Activated CD8-positive, alpha-beta memory T cell treated with anti-CD3 and anti-CD28 coated beads for 36 hours (primary cell): Measurements from ENCODE around the gene CLDN18. TPM values are rescaled to one million over a fixed set of nuclear protein-coding genes. Genes with fewer than 3 reads are reported as not detected.

Source experiments
- CTCF ChIA-PET: fragments of 350-600 bp; sonication (Branson Sonifier 250); formaldehyde crosslinking; loops from one replicate; lab custom pipeline; 2021; ENCODE audit warnings: antibody characterized with exemption; lab: Charles Lee
- POLR2A ChIA-PET: fragments of 350-600 bp; sonication (Branson Sonifier 250); formaldehyde crosslinking; loops from one replicate; lab custom pipeline; 2021; ENCODE audit warnings: antibody characterized with exemption; lab: Charles Lee
- total RNA-seq, 2 experiments: library from RNA; stranded (reverse); gene quantifications; one replicate each; pipeline ENCODE4 v1.2.3, GENCODE V29; 2021

The CLDN18 gene
- total RNA-seq, 2 experiments from 2014 or later, result not detected

DNA sequence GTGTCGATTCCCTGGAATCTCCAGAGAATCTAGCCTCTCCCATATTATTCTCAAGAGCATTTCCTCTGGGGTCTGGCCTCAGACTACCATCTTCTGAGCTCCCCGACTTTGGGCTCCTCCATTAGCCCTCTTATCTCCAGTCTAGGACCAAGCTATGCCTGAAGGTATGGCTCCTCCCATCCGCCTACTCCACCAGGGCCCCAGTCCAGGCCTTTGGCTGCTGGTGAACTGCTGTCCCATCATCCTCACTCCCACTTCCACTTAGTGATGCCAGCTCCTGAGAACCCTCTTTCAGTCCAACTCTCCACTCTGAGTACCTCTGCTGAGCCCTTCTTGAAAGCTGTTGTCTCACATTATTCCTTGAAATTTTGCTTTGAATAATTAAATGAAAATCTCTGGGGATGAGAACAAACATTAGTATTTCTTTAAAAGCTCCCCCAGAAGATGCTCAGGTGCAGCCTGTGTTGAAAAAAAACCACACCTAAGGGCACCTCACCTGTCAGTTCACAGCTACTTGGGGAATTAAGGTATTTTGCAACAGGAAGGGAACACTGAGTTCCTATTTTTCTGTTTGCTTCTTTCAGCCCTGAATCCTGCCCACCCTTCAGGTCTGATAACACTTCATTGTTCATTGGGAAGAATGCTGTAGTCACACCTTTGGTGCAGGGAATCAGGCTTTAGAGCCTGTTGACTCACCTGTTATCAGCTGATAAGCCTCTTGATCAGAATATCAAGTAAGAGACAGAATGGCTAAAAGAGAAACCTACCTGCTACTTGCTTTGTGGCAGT lies 9.5 kb downstream of the CLDN18 start:
- CTCF ChIA-PET, result no interaction called here
- POLR2A ChIA-PET, result no interaction called here

DNA sequence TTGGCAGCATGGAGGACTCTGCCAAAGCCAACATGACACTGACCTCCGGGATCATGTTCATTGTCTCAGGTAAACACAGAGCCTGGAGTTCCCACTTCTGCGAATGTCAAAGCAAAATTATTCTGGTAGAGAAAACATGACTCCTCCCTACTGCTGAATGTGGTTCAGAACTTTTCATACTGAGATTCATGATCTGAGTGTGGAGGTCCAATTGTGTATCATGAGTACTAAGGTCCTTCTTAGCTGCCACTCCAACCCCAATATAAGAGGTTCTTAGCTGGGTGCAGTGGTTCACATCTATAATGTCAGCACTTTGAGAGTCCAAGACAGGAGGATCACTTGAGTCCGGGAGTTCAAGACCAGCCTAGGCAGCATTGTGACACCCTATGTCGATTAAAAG lies 13.8 kb downstream of the CLDN18 start:
- POLR2A ChIA-PET, result no interaction called here
- CTCF ChIA-PET, result interaction anchor here (1.1 to 1.3 kb wide), 2 partner anchors 9 to 95 kb away, joined by 3 read pairs; no protein-coding TSS in a partner anchor

DNA sequence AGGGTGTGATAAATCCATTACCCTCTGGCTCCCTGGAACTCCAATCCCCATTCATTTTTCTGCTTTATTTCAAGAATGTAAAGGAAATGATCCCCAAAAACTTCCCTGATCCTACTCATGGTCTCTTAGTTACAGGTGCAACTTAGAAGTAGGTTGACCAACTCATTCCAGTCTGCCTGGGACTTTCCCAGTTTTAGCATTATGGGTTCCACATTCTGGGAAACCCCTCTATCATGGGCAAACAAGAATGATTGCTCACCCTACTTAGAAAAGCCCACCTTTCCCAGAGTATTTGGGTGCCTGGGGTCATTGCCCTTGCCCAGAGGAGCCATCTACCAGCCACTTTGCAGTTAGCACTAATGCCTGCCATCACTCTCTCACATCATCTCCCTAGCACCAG lies 15.6 kb downstream of the CLDN18 start:
- CTCF ChIA-PET, result no interaction called here
- POLR2A ChIA-PET, result no interaction called here

DNA sequence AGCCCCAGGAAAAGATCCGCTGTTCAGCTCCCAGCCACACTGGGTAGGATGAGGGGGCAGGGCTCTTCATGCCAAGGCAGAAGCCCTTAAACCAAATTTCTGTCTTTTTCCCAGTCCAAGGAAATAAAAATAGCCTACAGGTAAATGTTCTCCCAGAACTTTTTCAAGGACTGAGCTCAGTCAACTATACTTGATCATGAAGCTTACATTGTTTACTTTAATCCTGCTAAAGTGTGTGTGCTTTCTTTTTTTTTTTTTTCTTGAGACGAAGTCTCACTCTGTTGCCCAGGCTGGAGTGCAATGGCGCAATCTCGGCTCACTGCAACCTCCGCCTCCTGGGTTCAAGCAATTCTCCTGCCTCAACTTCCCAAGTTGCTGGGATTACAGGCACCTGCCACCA lies 17.9 kb downstream of the CLDN18 start:
- POLR2A ChIA-PET, result no interaction called here
- CTCF ChIA-PET, result no interaction called here

DNA sequence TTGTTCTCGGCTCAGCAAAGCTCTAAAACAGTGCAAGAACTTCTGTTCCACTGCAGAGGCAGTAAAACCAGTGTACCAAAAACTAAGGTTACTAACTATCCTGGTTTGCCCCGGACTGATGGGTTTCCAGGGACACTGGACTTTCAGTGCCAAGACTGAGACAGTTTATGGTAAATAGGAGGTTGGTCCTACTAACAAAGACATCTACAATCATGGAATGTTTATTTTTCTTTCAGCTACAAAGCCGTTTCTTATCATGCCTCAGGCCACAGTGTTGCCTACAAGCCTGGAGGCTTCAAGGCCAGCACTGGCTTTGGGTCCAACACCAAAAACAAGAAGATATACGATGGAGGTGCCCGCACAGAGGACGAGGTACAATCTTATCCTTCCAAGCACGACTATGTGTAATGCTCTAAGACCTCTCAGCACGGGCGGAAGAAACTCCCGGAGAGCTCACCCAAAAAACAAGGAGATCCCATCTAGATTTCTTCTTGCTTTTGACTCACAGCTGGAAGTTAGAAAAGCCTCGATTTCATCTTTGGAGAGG lies 20.8 kb downstream of the CLDN18 start:
- ChIA-PET POLR2A (no interaction called here), CTCF (no interaction called here)

DNA sequence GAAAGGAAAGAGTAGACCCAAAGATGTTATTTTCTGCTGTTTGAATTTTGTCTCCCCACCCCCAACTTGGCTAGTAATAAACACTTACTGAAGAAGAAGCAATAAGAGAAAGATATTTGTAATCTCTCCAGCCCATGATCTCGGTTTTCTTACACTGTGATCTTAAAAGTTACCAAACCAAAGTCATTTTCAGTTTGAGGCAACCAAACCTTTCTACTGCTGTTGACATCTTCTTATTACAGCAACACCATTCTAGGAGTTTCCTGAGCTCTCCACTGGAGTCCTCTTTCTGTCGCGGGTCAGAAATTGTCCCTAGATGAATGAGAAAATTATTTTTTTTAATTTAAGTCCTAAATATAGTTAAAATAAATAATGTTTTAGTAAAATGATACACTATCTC lies 21.6 kb downstream of the CLDN18 start:
- ChIA-PET CTCF (no interaction called here), POLR2A (no interaction called here)

DNA sequence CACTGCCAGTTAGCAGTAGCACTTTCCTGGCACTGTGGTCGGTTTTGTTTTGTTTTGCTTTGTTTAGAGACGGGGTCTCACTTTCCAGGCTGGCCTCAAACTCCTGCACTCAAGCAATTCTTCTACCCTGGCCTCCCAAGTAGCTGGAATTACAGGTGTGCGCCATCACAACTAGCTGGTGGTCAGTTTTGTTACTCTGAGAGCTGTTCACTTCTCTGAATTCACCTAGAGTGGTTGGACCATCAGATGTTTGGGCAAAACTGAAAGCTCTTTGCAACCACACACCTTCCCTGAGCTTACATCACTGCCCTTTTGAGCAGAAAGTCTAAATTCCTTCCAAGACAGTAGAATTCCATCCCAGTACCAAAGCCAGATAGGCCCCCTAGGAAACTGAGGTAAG lies 22.6 kb downstream of the CLDN18 start:
- ChIA-PET CTCF (no interaction called here), POLR2A (no interaction called here)

DNA sequence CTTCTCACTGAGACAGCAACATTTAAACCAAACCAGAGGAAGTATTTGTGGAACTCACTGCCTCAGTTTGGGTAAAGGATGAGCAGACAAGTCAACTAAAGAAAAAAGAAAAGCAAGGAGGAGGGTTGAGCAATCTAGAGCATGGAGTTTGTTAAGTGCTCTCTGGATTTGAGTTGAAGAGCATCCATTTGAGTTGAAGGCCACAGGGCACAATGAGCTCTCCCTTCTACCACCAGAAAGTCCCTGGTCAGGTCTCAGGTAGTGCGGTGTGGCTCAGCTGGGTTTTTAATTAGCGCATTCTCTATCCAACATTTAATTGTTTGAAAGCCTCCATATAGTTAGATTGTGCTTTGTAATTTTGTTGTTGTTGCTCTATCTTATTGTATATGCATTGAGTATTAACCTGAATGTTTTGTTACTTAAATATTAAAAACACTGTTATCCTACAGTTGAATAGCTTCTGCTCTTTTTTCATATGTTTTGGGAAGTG lies 23.3 kb downstream of the CLDN18 start:
- CTCF ChIA-PET, result no interaction called here
- POLR2A ChIA-PET, result no interaction called here

DNA sequence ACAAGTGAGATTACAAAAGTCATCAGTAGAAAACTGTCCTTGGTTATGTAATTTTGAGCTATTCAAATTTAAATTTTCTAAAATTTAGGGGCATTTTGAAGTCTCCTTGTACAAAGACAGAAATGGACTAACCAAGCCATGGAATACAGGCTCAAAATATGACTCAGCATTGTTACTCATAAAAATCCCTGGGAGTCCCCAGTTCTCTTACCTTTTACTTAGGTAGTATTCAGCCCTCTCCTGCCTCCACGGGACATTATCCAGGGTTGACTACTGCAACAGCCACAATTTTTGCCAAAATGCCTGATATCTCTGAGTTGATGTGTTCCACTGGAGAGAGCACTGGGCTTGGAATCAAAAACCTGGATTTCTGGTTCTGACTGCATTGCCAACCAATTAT lies 25.0 kb downstream of the CLDN18 start:
- POLR2A ChIA-PET, result no interaction called here
- CTCF ChIA-PET, result no interaction called here

DNA sequence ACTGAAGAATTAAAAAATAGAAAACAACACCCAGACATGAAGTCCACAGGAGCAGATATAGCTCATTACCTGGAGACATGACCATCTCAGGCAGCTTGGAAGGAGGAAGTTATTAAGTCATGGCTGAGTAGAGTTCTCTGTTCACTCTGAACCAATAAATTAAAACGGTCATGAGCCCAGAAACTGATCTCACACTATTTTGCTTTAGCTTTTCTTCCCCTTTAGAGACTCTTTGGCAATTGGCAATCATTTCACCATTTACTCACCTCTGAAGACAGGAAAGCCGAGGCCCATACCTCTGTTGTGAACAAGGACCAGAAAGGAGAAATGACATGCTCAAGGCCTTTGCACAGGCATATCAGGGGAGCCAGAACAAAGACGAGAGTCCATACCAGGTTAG lies 26.6 kb downstream of the CLDN18 start:
- ChIA-PET CTCF (no interaction called here), POLR2A (no interaction called here)

DNA sequence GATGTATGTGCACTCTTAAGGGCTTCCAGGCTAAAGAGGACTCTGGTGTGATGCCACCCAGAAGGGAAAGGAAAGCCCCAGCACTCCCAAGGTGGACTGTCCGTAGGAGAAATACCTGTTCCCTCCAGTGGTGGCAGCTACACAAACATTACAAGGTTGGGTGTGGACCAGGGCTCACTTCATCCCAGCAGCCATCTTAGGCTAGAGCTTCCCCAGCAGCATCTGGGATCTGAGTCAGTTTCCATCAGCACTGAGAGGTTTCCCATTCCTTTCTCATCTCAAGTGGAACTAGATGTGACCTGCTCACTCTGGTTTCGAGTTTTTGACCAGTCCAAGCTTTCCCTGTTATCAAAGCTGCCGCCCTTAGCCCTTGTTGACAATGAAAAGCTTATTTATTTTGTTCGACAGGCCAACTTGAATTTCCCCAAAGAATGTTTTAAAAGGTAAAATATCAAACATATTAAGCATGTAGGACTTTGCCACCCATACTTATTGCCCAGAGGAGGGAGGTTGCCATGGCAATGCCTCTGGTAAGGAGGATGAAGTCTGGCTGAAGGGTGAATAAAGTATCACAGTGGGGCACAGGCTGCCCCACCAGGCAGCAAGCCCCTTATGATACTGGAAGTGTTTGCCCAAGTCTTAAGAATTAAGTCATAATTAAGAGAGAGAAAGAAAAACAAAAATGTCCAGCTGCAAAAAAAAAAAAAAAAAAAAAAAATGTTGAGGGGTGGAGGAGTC lies 28.9 kb downstream of the CLDN18 start:
- ChIA-PET CTCF (no interaction called here), POLR2A (no interaction called here)

DNA sequence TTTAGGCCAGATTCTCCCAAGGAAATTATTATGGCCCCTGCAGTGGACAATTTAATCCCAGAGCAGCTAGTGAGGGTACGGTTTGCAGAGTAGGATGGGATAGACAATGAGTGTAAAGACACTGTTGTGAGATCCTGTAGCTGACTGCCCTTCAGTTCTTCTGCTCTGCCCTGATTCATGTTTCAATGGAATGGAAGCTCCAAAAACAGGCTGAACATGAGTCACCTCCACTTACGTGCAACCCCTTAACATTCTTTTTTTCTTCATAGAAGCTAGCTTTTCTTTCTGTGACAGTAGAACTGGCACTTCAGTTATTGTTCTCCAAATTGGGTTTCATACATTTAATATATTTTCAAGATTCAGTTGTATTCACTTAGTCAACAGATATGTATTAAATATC lies 32.1 kb downstream of the CLDN18 start:
- ChIA-PET POLR2A (no interaction called here), CTCF (no interaction called here)

DNA sequence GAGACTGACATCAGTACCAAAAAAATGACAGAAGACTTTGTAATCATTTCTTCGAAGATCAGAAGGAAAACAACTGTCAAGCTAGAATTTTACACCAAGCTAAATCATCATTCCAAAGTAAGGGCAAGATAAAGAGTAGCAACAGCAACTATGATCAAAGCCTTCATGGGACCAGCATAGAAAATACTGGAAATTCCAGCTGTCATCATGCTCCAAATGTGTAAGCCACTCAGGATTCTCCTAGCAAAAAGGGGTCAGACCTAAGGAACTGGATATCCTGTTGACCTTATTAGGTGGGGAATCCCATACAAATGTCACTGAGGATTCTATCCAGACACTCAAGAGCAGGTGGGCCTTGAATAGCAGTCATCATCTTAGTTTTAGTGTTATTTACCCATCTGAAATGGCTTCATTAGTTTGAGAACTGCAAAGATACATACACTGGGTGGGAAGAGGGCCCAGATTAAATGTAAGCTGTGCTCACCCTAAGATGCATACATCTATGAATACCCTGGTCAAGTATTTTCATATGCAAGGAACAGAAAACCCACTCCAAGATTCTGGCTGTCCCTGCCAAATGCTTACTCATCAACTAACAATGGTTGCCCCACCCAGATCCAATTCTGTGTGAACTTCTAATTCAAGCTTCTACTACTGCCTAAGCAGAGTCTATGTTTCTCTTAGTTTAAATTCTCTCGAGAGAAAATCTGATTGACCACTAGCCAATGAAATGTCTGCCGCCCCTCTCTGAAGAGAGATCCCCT lies 33.5 kb downstream of the CLDN18 start:
- ChIA-PET CTCF (no interaction called here), POLR2A (no interaction called here)

DNA sequence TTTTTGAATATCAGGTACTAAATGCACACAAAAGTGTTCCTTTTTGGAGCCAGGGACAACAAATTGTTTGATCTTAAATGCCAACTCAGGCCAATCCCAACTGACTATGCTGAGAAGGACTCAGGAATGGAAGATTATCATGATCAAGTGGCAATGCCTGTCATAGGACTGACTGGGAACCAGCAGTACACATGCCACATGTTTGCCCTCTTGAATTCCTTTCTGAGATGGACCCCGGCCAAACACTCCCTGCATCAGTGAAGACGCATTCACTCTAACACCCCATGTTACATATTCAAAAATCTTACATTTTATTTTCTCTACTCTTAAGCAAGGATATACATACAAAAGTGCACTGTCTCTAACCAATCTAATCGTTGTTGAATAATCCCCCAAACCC lies 36.1 kb downstream of the CLDN18 start:
- ChIA-PET CTCF (no interaction called here), POLR2A (no interaction called here)

DNA sequence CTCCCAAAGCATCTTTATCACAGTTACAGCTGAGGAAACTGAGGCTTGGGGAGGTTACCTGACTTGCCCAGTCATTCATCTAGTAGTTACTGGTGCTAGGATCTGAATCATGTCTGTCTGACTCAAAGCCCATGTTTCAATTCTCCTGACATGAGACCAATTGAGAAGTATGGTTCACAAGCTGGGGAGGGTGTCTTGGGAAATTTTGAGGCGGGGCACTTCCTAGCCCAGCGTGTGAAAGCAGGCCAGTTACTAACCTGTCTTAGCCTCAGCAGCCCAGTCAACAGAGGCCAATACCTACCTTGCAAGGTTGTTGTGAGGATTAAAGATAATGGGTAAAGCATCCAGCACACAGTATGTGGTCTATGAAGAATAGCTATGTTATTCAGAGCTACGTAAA lies 37.0 kb downstream of the CLDN18 start:
- POLR2A ChIA-PET, result no interaction called here
- CTCF ChIA-PET, result no interaction called here

DNA sequence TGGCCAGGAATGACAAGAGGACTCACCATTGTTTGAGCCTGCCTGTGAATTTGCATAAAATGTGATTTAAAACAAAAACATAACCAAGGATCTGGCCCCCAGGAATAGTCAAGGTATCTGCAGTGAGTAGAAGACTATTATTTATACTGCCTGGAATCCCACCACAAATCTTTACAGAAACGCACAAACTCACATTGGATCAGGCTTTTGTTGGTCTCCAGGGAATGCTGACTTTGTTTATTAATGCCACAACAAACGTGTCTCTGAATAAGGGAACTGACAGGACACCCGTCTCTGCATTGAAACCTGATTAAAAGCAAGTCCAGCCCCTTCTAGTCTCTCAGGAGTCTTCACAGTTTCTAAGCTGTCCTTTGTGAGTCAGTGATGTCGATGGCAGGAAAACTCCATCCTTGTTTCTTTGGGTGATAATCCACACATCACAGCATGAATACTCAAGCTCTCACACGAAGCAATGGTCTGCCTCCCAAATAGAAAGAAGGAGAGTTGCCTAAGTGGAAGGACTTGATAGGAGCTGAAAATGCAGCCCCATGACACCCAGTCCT lies 37.7 kb downstream of the CLDN18 start:
- ChIA-PET CTCF (no interaction called here), POLR2A (no interaction called here)

DNA sequence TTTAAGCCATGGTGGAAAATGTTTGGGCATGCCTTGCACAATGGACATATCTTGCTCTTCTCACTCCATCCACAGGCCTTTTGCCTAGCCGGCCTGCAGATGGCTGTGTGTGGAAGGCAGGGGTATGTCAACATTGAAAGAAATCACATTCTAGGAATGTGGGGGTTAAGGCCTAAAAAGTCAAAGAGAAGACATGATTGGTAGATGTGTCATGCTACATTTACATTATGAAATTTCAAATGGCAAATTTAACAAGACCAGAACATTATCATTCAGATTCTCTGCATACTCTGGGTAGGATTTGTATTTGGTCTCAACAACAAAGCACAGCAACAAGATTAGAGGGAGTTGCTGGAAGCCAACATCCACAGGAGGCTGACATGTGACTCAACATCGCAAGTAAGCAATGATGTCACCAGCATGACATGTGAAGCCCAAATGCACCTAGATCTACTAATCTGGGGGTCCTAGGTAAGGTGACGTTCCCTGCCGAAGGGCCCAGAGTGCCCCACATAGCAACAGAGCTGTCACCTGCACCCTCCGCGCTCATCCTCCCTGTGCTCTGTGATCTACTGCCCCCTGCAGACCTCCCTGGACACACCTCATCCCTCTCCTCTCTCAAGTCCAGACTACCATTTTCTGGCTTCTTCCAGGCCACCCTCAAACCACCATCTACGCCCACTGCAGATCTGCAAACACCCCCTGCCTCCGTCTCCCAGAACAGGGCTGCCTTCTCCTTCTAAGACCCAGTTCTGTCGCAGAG lies 39.4 kb downstream of the CLDN18 start:
- CTCF ChIA-PET, result no interaction called here
- POLR2A ChIA-PET, result no interaction called here

DNA sequence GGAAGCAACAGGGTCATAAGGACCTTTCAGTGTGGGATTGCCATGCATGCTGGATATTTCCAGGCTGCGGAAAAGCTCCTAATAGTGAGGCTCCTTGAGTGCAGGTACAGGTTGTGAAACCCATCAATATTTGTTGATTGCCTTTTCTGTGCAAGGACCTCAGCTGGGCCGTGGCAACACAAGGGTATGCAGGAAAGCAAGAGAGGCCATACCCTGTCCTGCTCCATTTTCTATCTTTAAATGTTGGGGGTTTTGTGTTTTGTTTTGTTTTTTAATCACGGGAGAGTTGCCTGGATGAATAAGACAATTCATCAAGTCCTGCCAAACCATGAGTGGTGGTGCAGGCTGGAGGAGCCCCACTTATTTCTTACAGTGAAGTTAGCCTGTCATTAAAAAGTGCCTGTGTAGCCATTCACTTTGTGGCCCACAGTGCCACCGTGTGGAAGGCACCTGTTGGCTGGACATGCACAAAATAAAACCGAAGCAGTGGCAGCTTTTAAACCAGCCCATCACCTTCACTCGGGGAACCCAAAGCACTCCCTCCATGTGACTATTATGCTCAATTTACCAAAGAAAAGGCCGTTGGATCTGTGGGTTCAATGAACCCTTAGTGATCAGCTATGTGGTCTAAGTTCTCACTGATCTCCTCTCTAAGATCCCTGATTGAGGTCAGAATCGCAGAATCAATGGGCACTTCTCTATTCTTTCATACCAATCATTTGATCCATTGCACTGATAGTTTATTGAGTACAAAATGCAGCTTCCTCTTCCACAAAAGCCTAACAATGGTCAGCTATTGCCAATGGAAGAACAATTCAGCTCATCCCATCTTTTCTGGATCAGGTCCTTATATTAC lies 42.2 kb downstream of the CLDN18 start:
- POLR2A ChIA-PET, result no interaction called here

More for the DNA sequence above, 42.2 kb downstream of the CLDN18 start:
- CTCF ChIA-PET, result no interaction called here
